NCI-H2029 treated with DMSO at 0.1 percent for 48 hours (cell line): ENCODE results near the gene SLC8A1.
A peak's percentile ranks its signal among the peaks of the same experiment; 100 is the strongest.
"Not testable (repeated sequence)": the region's sequence is repeated elsewhere in the genome, so short reads cannot be mapped to it uniquely, and the experiment has no call there.

ENCODE experiments used
- DNase-seq: peaks from one replicate; lab custom pipeline; 2025; lab: John Stamatoyannopoulos, UW

SLC8A1 gene

DNA sequence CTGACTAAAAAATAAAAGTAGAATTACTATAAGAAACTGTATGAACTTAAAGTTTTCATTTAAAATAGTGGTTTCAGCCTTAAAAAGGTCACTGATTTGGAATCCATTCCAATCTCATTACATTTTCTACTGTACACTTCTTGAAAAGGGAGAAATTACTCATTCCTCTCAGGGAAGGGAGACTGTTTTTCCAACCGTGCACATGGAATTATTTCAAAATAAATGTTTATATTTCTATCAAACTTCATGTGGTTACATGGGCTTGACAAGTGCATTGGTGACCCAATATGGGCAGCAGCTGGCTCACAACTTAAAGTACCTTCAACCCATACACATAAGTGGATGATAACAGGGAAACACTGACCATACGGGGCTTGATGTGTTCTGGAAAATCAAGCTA, 348.3 kb downstream of the SLC8A1 start:
- DNase-seq, result no peak

DNA sequence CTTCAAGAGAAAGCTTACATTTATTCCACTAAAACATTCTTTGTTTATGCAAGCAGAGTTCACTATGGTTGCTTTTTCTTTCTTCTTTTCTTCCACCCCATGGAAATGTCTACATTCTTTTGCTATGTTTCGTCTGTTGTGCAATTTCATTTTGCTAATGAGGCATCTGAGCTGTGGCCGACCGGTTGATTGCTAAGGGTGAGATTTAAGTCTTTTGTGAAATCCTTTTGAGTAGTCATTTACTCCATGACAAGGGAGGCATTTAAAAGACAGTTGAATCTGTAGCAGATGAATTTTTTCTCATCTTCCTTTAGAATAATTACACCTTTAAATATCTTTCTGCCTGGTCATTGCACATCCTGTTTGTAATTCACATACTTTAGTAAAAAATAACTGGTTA, 348.7 kb downstream of the SLC8A1 start:
- no peak for DNase-seq

DNA sequence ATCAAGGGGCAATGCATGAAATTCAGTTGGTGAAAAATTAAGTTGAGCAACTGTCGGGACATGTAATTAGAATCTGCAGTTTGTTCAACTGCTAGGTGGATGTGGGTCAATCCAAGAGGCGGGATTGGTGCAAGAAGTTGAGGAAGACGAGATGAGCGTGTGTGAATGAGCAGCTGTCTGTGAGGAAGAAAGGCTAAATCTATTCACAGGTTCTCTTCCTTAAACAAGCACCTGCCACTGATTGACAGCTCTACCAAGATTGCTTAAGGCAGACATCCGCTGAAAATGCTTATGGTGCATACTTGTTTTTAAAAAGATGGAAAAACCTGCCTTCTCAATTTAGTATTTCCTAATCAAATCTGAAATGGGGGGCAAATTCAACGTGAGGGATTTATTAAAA, 349.4 kb downstream of the SLC8A1 start:
- no peak for DNase-seq

DNA sequence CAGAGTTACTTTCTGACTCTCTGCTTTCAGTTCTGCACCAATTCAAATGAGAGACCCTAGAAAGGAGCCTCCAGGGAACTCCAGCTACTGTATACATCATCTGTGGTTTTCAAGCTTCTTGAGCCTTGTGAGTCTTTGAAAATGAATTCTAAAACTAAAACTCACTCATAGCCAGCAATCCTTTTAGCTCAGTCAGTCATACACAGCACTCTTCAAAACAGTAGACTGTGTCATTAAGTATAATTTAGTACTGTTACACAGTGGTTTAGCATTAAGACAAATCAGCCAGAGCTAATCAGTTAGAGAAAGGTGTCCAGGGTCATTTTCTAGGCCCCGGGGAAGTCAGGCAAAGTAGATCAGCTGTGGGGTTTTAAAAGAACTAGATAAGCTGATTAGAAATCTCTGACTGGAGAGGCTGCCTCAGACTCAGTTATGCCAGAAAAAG, 350.7 kb downstream of the SLC8A1 start:
- DNase-seq, result no peak

DNA sequence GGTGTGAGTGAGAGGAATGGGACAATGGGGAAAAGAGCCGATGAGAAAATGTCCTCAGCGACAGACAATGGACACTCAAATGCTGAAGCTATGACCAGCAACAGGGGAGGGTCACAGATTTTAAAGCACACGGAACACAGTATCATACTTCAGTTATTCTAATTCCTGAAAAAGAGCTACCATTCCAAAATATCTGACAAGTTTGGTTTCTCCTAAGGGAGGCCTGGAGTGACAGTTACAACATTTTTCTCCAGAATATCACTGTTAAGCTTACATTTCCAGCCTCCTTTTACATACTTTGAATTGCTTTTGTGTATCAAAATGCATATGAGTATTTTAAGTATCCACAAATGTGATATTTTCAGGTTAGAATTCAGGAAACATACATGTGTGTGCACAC, 351.2 kb downstream of the SLC8A1 start:
- DNase-seq, result no peak

DNA sequence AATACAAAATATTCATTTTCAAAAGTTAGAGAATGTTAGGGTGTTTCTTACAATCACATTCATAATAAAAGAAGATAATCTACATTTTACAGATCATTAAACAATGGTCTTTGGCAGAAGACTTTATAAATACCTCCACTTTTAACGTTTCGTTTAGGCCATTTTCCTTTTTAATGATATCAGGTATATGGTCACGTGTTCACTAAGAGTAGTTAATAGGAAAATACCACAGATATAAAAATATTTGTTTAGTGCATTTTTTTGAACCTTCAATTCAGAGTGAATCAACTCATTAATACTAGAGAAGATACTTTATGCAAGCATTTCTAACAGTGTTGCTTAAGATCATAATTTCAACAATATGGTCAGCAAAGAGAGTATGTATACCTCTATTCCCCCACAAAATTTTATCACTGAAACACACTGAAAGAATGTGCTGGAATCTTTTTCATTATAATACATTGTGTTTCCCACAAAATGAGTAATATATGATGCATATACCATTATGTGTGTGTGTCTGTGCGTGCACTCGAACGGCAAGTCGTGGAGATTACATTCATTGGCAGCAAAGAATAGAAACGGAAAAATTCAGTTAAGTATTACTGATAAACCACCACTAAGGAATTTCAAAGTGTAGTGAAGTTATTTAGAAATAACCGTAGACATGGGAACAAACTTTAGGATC, 353.0 kb downstream of the SLC8A1 start:
- no peak for DNase-seq

DNA sequence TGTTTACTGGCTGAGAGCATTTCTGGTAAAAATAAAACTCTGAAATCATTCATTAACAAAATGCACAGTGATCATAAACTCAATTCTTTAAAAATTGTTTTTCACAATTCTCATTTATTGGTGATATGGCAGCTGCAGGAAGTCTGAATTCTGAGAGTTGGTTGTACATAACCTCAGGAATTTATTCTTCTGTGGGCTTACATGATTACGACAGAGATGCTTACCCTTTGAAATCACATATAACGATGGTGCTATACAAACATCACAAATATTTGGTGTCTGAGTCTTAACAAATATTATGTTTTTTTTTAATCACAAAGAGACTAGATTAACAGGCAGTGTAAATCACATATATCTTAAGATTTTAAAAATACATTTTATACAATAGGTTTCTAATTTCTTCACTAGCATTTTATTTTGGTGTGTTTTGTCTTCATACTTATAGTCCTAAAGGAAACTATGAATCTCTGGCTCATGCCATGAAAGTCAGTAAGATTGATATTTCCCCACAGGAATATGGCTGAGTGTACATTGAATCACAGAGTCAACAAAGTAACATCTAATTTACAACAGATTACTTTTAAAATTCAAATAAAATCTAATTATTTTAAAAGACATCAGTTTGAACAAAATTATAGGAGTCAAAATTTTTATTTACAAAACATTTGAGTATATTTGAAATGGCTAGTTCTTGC, 354.1 kb downstream of the SLC8A1 start:
- no peak for DNase-seq

DNA sequence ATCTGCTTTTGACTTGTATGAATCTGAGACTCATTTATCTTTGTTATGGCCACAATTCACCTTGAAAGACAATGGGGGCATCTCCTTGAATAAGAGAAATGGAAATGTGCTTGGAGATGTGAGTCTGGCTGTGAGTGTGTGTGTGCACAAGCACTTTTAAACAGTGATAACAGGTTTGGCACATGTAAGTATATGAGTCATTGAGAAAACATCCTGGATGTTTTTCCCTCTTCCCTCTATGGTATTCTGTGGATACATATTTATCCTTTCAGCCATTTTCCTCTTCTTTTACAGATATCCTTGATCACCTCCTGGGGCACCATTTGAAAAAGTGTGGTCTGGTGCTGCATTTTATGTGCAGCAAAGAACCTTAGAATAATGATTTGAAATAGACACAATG, 355.5 kb downstream of the SLC8A1 start:
- DNase-seq, result peak; percentile 37

DNA sequence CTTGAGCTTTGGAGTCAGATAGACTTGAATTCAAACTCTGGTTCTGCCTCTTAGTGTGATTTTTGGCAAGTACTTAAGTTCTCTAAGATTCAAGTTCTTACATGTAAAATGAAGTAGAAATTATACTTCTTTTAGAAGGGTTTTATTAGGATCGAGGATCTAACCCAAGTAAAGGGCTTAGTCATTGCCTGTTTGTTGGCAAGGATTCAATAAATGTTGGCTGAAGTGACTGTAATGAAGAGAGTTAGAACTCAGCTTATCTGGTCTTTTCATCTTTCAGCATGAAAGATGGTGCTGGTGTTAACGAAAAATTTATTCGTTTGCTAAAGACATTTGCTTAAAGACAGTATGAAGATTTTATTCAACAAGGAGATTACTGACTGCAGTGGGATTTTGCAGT, 356.9 kb downstream of the SLC8A1 start:
- DNase-seq, result no peak

DNA sequence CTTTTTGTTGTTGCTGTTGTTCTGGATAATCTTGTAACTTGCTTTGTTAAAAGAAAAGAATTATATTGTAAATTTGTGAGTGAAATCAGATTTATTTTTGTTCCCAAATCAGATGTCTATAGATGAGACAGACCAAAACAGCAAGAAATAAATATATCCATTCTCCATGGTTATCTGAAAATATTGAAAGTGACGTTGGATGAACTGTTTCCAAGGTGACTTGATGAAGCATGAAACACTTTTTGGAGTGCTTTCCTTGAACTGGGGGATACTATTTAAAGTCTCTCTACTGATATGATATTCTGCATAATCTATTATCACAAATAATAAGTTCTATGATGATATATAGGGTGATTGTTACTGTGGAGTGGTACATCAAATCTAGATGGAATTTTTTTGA, 357.4 kb downstream of the SLC8A1 start:
- DNase-seq, result no peak

DNA sequence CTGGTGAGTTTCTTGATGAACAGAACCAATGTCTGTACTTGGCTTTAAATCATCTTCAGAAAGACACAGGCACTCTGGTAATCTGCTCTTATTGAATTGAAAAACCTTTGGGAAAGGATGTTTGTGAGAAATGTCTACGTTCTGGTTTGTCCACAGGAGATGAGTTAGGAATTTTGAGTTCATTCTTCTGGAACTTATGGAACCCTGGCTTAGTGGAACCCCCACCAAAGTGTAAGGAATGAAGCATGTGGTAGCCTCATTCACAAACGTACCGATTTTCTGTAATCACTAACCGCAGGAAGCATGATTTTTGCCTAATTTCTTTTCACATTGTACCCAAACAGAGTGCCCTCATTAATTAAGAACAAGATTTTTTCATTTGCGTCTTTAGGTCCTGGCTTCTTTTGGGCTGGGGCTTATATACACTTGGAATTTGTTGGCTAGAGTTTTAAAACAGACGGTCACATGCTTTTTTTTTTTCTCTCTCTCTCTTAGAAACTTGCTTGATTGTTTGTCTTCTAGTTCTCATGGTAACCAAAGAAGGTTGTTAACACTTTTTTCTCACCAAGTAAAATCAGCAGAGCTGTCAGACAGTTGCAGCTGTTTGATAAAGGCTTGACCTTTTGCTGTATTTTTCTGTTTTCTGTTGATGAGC, 358.7 kb downstream of the SLC8A1 start:
- DNase-seq, result no peak

DNA sequence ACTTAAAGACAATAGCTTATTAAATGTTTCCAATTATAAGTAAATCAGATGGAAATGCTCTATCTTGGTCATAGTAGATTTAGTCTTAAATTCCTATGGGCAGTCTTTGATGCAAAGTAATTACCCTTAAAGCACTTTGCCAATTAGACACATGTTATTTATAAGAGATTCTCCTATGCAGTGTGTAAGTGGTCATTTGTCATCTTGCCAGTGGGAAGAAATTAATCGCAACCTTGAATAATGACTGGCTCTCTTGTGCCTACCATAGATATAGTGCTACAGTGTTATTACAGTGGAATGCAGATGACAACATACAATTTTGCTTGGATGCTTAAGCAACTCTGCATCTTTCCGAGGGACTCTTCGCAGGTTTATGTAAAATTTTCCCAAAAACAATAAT, 361.8 kb downstream of the SLC8A1 start:
- no peak for DNase-seq

DNA sequence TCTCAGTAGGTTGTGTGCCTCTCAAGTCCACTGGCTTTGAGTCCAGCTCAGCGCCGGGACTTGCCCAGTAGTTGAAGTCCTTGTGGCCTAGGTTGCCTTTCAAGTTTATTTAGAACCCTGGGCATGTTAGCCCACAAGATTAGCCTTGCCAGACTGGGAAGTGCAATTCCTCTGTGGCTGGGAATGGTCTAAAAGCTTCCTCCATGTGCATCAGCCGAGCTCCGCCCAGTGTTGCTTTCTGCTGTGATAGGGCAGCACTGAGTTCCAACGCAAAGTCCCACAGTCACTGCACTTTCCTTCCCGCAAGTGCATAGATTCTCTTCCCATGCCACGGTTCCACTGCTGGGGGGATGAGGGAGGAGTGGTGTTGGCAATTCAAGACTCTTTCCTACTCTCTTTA, 364.0 kb downstream of the SLC8A1 start:
- no peak for DNase-seq

DNA sequence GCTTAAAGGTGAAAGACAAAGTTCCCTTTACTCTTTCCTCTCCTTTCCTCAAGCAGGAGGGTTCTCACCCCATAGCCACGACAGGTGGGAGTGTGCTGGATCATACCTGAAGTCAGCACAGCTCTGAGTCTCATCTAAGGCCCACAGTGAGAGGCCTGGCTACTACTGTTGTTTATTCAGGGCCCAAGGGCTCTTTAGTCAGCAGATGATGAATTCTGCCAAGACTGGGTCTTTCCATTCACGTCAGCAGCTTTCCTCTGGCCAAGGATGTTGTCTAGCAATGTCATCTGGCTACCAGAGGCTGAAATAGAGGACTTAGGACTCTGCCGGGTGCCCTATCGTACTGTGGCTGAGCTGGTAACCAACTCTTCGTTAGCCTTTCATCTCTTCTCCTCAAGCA, 364.5 kb downstream of the SLC8A1 start:
- peak; percentile 67 for DNase-seq

DNA sequence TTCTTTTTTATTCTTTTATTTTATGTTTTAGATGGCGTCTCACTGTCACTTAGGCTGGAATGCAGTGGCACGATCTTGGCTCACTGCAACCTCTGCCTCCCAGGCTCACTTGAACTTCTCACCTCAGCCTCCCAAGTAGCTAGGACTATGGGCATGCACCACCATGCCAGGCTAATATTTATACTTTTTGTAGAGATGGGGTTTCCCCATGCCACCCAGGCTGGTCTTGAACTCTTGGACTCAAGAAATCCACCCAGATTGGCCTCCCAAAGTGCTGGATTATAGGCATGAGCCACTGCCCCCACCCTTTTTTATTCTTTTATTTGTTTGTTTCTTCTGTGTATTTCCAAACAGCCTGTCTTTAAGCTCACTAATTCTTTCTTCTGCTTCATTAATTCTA, 366.1 kb downstream of the SLC8A1 start:
- no peak for DNase-seq

DNA sequence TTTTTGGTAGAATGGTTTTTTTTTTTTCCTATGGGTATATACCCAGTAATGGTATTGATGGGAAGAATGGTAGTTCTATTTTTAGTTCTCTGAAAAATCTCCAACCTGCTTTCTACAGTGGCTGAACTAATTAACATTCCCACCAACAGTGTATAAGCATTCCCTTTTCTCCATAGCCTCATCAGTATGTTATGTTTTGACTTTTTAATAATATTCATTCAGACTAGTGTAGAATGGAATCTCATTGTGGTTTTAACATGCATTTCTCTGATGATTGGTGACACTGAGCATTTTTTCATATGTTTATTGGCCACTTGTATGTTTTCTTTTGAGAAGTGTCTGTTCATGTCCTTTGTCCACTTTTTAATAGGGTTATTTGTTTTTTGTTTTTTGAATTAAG, 378.6 kb downstream of the SLC8A1 start:
- not testable (repeated sequence) for DNase-seq

DNA sequence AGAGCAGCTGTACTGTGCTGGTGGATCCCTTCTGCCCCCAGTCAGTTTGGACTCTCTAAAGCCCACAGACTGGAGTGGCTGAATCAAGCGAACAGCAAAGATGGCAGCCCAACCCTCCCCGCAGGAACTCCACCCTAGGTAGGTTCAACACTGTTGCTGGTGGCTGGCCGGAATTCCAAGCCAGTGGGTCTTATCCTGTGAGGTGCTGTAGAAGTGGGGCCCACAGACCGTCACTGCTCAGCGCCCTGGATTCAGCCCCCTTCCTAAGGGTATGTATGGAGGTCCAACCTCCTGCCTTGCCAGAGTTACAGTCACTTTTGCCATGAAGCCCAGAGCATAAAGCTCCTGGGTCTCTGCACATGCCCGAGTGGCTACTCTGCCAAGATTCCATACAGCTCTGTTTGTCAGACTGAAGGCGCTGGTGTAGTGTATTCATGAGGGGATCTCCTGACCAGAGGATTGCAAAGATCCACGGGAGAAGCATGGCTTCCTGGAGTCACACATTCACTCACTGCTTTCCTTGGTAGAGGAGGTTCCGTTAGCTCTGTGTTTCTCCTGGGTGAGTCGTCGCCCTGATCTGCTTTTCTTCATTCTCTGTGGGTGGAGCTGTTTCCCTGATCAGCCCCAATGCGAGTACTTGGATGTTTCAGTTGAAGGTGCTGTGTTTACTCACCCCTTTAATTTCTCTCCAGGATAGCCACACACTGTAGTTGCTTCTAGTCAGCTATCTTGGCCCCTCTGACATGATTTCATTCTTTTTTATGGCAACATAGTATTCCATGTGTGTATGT, 379.3 kb downstream of the SLC8A1 start:
- DNase-seq, result no peak

DNA sequence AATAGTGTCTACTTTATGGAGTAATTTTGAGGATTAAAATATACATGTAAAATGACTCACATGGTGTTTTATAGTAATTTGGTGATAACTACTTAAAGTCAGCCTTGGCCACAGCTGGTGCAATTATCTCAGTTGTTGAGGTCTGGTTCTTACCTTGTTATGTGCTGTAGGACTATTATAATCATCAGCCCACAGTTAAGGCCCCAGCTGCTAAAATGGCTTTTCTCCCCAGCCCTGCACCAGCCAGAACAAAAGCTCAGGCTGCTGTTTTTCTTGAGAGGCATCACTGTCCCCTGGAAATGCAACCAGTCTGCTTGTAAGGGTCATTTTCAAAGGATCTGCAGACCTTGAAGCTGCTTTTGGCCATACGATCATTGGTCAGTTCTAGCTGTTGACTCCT, 389.5 kb downstream of the SLC8A1 start:
- no peak for DNase-seq

DNA sequence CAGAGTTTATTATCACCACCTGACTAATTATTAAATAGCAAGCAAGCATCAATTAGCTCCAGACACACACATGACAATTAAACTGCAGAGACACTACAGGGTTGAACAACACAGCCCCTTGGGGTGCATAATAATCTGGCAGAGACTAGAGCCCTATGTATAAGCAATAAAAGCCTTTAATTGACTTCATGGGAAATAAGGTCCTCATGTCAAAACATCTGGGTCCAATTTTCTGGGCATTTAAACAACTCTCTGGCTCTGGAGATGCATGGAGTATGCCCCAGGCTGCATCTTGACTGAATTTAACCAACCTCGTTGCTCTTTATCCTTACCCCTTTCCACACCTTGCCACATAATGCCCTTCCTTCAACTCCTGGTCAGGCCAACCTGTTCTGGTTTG, 402.1 kb downstream of the SLC8A1 start:
- DNase-seq, result no peak

DNA sequence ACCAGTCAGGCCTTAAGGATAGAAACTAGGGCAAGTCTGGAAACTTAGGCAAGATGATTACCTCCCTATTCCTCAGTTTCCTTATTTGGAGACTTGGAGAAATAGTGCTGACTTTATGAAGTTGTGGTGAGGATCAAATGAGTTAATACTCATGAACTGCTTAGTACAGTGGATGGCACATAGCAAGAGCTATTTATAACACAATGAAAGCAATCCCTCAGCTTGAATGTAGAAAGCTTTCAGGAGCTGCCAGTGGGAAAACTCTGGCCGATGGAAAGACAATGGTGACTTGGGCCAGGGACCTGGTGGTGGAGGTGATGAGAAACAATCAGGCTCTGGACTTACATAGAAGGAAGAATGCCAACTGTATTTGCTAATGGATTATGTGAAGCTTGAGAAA, 403.4 kb downstream of the SLC8A1 start:
- DNase-seq, result no peak

DNA sequence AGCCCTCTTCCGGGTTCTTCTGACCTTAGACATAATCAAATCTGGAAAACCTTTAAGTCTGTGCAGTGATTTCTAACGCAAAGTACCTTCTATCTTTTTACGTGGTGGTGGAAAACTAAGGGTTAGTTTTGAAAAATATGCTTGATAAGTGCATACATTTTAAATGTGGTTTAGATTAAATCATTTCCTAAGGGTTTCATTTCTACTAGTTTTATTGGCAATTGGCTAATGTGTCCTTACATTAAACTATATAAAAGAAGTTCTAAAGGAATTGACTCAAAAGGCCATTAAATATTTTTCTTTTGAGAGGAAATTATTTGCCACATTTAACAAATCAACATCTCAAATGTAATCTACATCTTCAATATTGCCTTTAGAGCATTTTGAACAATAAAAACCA, 404.5 kb downstream of the SLC8A1 start:
- DNase-seq, result no peak
